IMR-90 (cell line): ENCODE measurements around the gene NOBOX. TPM values are rescaled to one million over a fixed set of nuclear protein-coding genes. Genes with fewer than 3 reads are reported as not detected.

Experiments
- microRNA-seq, 2 experiments: library from miRNA; stranded (forward) in 1 of 2; unstranded in 1 of 2; fragments of 10-50 nt in 1 of 2; fragments of <30 nt in 1 of 2; gene quantifications in 1 of 2; microRNA quantifications in 1 of 2; one replicate each; pipeline versions ENCODE3 to v1.1.0; 2013 to 2020; ENCODE audit not compliant: insufficient read depth in 1 of 2, insufficient read length in 1 of 2, unreplicated experiment in 1 of 2
- polyA plus RNA-seq, 3 experiments: library from polyadenylated mRNA; depleted of rRNA; stranded (reverse); fragments of >200 nt; gene quantifications; 2 replicates each; pipeline ENCODE4 v1.2.3, GENCODE V29; 2012; ENCODE audit warnings: low replicate concordance in 1 of 3
- small RNA-seq, 5 experiments: library from RNA; depleted of rRNA; stranded (forward); fragments of <200 nt; gene quantifications; one replicate each; pipeline ENCODE3, GENCODE V24; 2012
- total RNA-seq: library from RNA; depleted of rRNA; stranded (reverse); fragments of >200 nt; gene quantifications from 2 replicates; pipeline ENCODE4 v1.2.3, GENCODE V29; 2012; rRNA removed

Gene NOBOX
- total and polyA plus RNA-seq, 2 of the 4 experiments (the other 2 are of a cell fraction), result not detected

Small RNA genes lying within 50 kb of the gene (microRNA-seq; reads per million reads assigned to microRNA genes)
- gene RNU6ATAC40P (ENCODE audit: insufficient read depth, insufficient read length), result not detected

Small RNA genes lying within 50 kb of the gene (small RNA-seq; reads per million reads assigned to genes)
- gene RNU6ATAC40P, result 0 to 0.15 (median 0) reads per million in 5 experiments

Other genes starting within 250 kb of the NOBOX start
- gene CTAGE4, start 220.2 kb downstream of the NOBOX start, total RNA-seq, result not detected in 2 replicates
- 0.03 TPM in 1 of 2 replicates, not detected in the other for gene CTAGE4, start 220.2 kb downstream of the NOBOX start, polyA plus RNA-seq (2012; rRNA removed)
- not detected in 2 replicates for gene ARHGEF35, start 207.9 kb downstream of the NOBOX start, total RNA-seq
- not detected in 2 replicates for gene ARHGEF35, start 207.9 kb downstream of the NOBOX start, polyA plus RNA-seq (2012; rRNA removed)
- not detected in 2 replicates for gene OR2A42, start 164.1 kb downstream of the NOBOX start, total RNA-seq
- not detected in 2 replicates for gene OR2A42, start 164.1 kb downstream of the NOBOX start, polyA plus RNA-seq (2012; rRNA removed)
- gene OR2A7, start 138.9 kb downstream of the NOBOX start, total RNA-seq, result not detected in 2 replicates
- gene OR2A7, start 138.9 kb downstream of the NOBOX start, polyA plus RNA-seq (2012; rRNA removed), result not detected in 2 replicates
- not detected in 2 replicates for gene CTAGE8, start 134.4 kb downstream of the NOBOX start, total RNA-seq
- not detected in 2 replicates for gene CTAGE8, start 134.4 kb downstream of the NOBOX start, polyA plus RNA-seq (2012; rRNA removed)
- gene OR2A1, start 91.3 kb downstream of the NOBOX start, total RNA-seq, result not detected in 2 replicates
- not detected in 2 replicates for gene OR2A1, start 91.3 kb downstream of the NOBOX start, polyA plus RNA-seq (2012; rRNA removed)
- under 0.01 TPM in 2 replicates for gene ARHGEF5, start 48.3 kb downstream of the NOBOX start, total RNA-seq
- gene ARHGEF5, start 48.3 kb downstream of the NOBOX start, polyA plus RNA-seq (2012; rRNA removed), result 0.10 and 0.19 TPM in 2 replicates